ENCODE results near the gene MPPED1.

- TF ChIP-seq CTCF (conservative IDR thresholded peaks at IDR 0.05) = no peak
- no peak for TF ChIP-seq EZH2 (IDR thresholded peaks at IDR 0.05; ENCODE audit: low read depth)
Measured at GRCh38 chr22:43502306-43502874, 90.6 kb downstream of the MPPED1 start.
